Breast epithelium (tissue), 3 donors: ENCODE results near the gene TMEFF1.

Experiments
- POLR2A ChIP-seq: fragments of 450-650 bp; IDR thresholded peaks from one replicate; pipeline ENCODE4 v1.6.1; 2016; ENCODE audit warnings: antibody characterized with exemption, mild to moderate bottlenecking, moderate library complexity
- POLR2AphosphoS5 ChIP-seq, 3 donors: sonication (generic); formaldehyde crosslinking; IDR thresholded peaks; one replicate each; pipeline ENCODE4 v1.6.1; 2017; ENCODE audit warnings: antibody characterized with exemption in 3 of 3
- TF ChIP-seq, protein P1 (sequence below), 3 donors: fragments of 450-650 bp; IDR thresholded peaks; one replicate each; pipeline ENCODE4 v1.5.1; 2016 to 2017; ENCODE audit warnings: antibody characterized with exemption in 3 of 3, mild to moderate bottlenecking in 3 of 3, moderate library complexity in 3 of 3

DNA sequence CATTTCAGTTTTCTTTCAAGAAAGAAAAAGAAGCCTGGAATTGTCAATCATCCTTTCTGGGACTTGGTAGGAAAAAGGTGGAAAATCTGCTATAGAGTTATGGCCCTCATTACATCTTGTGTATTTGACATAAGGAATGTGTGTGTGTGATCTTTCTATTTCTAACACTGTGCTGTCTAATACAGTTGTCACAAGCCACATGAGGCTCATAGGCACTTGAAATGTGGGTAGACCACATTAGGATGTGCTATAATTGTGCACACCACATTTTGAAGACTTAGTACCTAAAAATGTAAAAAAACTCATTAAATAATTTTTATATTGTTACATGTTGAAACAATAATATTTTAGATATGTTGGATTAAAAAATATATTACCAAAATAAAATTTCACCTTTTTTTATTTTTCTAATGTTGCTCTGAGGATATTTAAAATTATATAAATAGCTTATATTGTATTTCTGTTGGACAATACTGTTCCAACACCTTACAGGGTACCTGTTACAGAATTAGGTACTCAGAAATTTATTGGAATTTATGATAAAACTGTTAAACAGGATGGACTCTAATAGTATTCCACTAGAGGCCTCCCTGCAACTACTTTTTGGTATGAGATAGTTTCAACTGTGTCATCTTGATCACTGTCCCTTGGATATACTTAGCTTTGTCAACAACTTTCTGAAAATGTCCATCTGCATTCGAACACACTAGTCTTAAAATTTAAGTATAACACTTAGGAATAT is 27.6 kb upstream of the TMEFF1 start:
- no peak for TF ChIP-seq POLR2A
- TF ChIP-seq POLR2AphosphoS5 (IDR thresholded peaks at IDR 0.05), result no peak
- TF ChIP-seq, protein P1, sequence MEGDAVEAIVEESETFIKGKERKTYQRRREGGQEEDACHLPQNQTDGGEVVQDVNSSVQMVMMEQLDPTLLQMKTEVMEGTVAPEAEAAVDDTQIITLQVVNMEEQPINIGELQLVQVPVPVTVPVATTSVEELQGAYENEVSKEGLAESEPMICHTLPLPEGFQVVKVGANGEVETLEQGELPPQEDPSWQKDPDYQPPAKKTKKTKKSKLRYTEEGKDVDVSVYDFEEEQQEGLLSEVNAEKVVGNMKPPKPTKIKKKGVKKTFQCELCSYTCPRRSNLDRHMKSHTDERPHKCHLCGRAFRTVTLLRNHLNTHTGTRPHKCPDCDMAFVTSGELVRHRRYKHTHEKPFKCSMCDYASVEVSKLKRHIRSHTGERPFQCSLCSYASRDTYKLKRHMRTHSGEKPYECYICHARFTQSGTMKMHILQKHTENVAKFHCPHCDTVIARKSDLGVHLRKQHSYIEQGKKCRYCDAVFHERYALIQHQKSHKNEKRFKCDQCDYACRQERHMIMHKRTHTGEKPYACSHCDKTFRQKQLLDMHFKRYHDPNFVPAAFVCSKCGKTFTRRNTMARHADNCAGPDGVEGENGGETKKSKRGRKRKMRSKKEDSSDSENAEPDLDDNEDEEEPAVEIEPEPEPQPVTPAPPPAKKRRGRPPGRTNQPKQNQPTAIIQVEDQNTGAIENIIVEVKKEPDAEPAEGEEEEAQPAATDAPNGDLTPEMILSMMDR (IDR thresholded peaks at IDR 0.05), result no peak
